D341Med (cell line): ENCODE data around the gene FRRS1.
"Not testable (repeated sequence)": the region's sequence is repeated elsewhere in the genome, so short reads cannot be mapped to it uniquely, and the experiment has no call there.

Experiments
- DNase-seq: peaks from one replicate; pipeline ENCODE4 v3.0.0; 2012; ENCODE audit warnings: low spot score

The FRRS1 gene

GRCh38 chr1:99768104-99768503, 1.7 kb upstream of the FRRS1 start:
- no peak for DNase-seq

GRCh38 chr1:99764909-99765308, 1.5 kb downstream of the FRRS1 start:
- DNase-seq: no peak

- DNase-seq: no peak
These were observed 2.0 kb downstream of the FRRS1 start for GRCh38 chr1:99764439-99764838.

GRCh38 chr1:99763956-99764355, 2.5 kb downstream of the FRRS1 start:
- DNase-seq: no peak

GRCh38 chr1:99761774-99762173, 4.7 kb downstream of the FRRS1 start:
- no peak for DNase-seq

GRCh38 chr1:99759518-99760160, 6.8 kb downstream of the FRRS1 start:
- DNase-seq: no peak

- not testable (repeated sequence) for DNase-seq
These were observed 7.5 kb downstream of the FRRS1 start for GRCh38 chr1:99758686-99759517.

- no peak for DNase-seq
These were observed 8.3 kb downstream of the FRRS1 start for GRCh38 chr1:99758073-99758511.

- no peak for DNase-seq
These were observed 9.8 kb downstream of the FRRS1 start for GRCh38 chr1:99756598-99756997.

GRCh38 chr1:99755664-99756063, 10.8 kb downstream of the FRRS1 start:
- no peak for DNase-seq

- DNase-seq: no peak
These were observed 11.7 kb downstream of the FRRS1 start for GRCh38 chr1:99754697-99755096.

- DNase-seq: no peak
These were observed 12.3 kb downstream of the FRRS1 start for GRCh38 chr1:99754055-99754626.

- DNase-seq: no peak
These were observed 14.4 kb downstream of the FRRS1 start for GRCh38 chr1:99751877-99752504.

- no peak for DNase-seq
These were observed 16.7 kb downstream of the FRRS1 start for GRCh38 chr1:99749504-99750347.

GRCh38 chr1:99748419-99748818, 18.0 kb downstream of the FRRS1 start:
- DNase-seq: no peak

GRCh38 chr1:99745684-99746083, 20.8 kb downstream of the FRRS1 start:
- no peak for DNase-seq

- DNase-seq: no peak
These were observed 21.4 kb downstream of the FRRS1 start for GRCh38 chr1:99745061-99745460.

- DNase-seq: no peak
These were observed 26.3 kb downstream of the FRRS1 start for GRCh38 chr1:99740141-99740540.

GRCh38 chr1:99738858-99739465, 27.5 kb downstream of the FRRS1 start:
- no peak for DNase-seq

GRCh38 chr1:99737016-99737415, 29.4 kb downstream of the FRRS1 start:
- DNase-seq: peak; percentile 71

- no peak for DNase-seq
These were observed 30.6 kb downstream of the FRRS1 start for GRCh38 chr1:99735852-99736251.
